Neural cell (in vitro differentiated cells): Measurements from ENCODE around the gene TCEAL7.

ENCODE experiments used
- EP300 ChIP-seq: fragments of 450-650 bp; conservative IDR thresholded peaks from 2 replicates; pipeline ENCODE4 v1.6.1; 2014; ENCODE audit warnings: antibody characterized with exemption, mild to moderate bottlenecking, moderate library complexity; ENCODE audit not compliant: poor library complexity, severe bottlenecking
- EZH2 ChIP-seq: fragments of 200-600, 300-800 bp; shearing (Covaris generic), sonication (generic); IDR thresholded peaks from 2 replicates; pipeline ENCODE4 v1.6.1; 2014; ENCODE audit warnings: antibody characterized with exemption, low read length, borderline replicate concordance, mild to moderate bottlenecking; ENCODE audit not compliant: insufficient read depth, poor library complexity, severe bottlenecking
- MXI1 ChIP-seq: fragments of 450-650 bp; conservative IDR thresholded peaks from 2 replicates; pipeline ENCODE4 v1.6.1; 2014; ENCODE audit warnings: antibody characterized with exemption, mild to moderate bottlenecking; ENCODE audit not compliant: poor library complexity, severe bottlenecking
- POLR2AphosphoS5 ChIP-seq: IDR thresholded peaks from 2 replicates; pipeline ENCODE4 v1.6.1; 2012
- RAD21 ChIP-seq: fragments of 450-650 bp; conservative IDR thresholded peaks from 2 replicates; pipeline ENCODE4 v1.6.1; 2014; ENCODE audit warnings: antibody characterized with exemption, mild to moderate bottlenecking, moderate library complexity
- SMC3 ChIP-seq: fragments of 450-650 bp; conservative IDR thresholded peaks from 2 replicates; pipeline ENCODE4 v1.6.1; 2014; ENCODE audit warnings: antibody characterized with exemption, mild to moderate bottlenecking, moderate library complexity; ENCODE audit not compliant: poor library complexity
- TAF1 ChIP-seq: IDR thresholded peaks from 2 replicates; pipeline ENCODE4 v1.6.1; 2012; ENCODE audit warnings: low read depth
- TF ChIP-seq, protein P1 (sequence below): fragments of 450-650 bp; IDR thresholded peaks from 2 replicates; pipeline ENCODE4 v1.5.1; 2014; ENCODE audit warnings: antibody characterized with exemption, mild to moderate bottlenecking, moderate library complexity; ENCODE audit not compliant: poor library complexity, severe bottlenecking
- TF ChIP-seq, protein P2 (sequence below): IDR thresholded peaks from 2 replicates; pipeline ENCODE4 v1.6.1; 2012; ENCODE audit warnings: borderline replicate concordance

DNA sequence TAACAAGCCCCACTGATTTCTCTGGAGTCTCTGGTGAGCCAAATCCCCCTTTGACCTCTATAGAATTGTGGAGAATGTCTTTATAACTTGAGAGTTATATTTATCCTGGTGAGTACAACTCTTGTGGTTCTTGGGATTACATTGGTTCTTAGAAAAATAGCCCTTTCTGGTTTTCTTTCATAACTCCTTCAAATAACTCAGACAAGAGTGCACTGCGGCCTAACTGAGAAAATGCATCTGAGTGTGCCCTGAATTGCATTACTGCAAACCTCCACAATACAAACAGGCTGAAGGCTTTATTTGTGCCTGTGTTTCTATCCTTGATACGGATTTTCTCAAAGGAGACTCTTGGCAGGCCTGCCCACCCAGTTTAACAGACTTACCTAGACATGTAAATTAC is 49.0 kb downstream of the TCEAL7 start:
- TF ChIP-seq, protein P1, sequence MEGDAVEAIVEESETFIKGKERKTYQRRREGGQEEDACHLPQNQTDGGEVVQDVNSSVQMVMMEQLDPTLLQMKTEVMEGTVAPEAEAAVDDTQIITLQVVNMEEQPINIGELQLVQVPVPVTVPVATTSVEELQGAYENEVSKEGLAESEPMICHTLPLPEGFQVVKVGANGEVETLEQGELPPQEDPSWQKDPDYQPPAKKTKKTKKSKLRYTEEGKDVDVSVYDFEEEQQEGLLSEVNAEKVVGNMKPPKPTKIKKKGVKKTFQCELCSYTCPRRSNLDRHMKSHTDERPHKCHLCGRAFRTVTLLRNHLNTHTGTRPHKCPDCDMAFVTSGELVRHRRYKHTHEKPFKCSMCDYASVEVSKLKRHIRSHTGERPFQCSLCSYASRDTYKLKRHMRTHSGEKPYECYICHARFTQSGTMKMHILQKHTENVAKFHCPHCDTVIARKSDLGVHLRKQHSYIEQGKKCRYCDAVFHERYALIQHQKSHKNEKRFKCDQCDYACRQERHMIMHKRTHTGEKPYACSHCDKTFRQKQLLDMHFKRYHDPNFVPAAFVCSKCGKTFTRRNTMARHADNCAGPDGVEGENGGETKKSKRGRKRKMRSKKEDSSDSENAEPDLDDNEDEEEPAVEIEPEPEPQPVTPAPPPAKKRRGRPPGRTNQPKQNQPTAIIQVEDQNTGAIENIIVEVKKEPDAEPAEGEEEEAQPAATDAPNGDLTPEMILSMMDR = no peak
- TF ChIP-seq RAD21 (no peak), POLR2AphosphoS5 (no peak), EZH2 (no peak), EP300 (no peak), TAF1 (no peak), MXI1 (no peak), SMC3 (no peak)
- TF ChIP-seq, protein P2, sequence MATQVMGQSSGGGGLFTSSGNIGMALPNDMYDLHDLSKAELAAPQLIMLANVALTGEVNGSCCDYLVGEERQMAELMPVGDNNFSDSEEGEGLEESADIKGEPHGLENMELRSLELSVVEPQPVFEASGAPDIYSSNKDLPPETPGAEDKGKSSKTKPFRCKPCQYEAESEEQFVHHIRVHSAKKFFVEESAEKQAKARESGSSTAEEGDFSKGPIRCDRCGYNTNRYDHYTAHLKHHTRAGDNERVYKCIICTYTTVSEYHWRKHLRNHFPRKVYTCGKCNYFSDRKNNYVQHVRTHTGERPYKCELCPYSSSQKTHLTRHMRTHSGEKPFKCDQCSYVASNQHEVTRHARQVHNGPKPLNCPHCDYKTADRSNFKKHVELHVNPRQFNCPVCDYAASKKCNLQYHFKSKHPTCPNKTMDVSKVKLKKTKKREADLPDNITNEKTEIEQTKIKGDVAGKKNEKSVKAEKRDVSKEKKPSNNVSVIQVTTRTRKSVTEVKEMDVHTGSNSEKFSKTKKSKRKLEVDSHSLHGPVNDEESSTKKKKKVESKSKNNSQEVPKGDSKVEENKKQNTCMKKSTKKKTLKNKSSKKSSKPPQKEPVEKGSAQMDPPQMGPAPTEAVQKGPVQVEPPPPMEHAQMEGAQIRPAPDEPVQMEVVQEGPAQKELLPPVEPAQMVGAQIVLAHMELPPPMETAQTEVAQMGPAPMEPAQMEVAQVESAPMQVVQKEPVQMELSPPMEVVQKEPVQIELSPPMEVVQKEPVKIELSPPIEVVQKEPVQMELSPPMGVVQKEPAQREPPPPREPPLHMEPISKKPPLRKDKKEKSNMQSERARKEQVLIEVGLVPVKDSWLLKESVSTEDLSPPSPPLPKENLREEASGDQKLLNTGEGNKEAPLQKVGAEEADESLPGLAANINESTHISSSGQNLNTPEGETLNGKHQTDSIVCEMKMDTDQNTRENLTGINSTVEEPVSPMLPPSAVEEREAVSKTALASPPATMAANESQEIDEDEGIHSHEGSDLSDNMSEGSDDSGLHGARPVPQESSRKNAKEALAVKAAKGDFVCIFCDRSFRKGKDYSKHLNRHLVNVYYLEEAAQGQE = no peak
